Neural cell (in vitro differentiated cells): Measurements from ENCODE around the gene TOB1. TPM values are rescaled to one million over a fixed set of nuclear protein-coding genes. Genes with fewer than 3 reads are reported as not detected.
"Not testable (repeated sequence)": the region's sequence is repeated elsewhere in the genome, so short reads cannot be mapped to it uniquely, and the experiment has no call there.

Source experiments
- H2AFZ ChIP-seq: fragments of 200-600, 300-800 bp; sonication (generic), shearing (Covaris generic); 2 replicates; pipeline ENCODE4 v1.6.0; 2014; ENCODE audit warnings: low read depth, mild to moderate bottlenecking, antibody characterized with exemption, low read length, moderate library complexity
- H3F3A ChIP-seq: fragments of 200-600 bp; shearing (Covaris generic); 2 replicates; pipeline ENCODE4 v1.6.1; 2016; ENCODE audit warnings: mild to moderate bottlenecking, moderate library complexity, mixed read lengths, antibody characterized with exemption, low read length; ENCODE audit not compliant: insufficient read depth, poor library complexity, severe bottlenecking
- H3K27ac ChIP-seq: fragments of 200-600, 300-800 bp; sonication (generic), shearing (Covaris generic); 2 replicates; pipeline ENCODE4 v1.5.1; 2014; ENCODE audit warnings: mild to moderate bottlenecking, low read length, moderate library complexity
- H3K27me3 ChIP-seq: fragments of 300-800, 200-600 bp; sonication (generic), shearing (Covaris generic); 2 replicates; pipeline ENCODE4 v1.6.0; 2014; ENCODE audit warnings: mild to moderate bottlenecking, low read depth, low read length, moderate library complexity; ENCODE audit not compliant: insufficient read depth
- H3K36me3 ChIP-seq: fragments of 300-800, 200-600 bp; sonication (generic), shearing (Covaris generic); 2 replicates; pipeline ENCODE4 v1.5.1; 2014; ENCODE audit warnings: mild to moderate bottlenecking, antibody characterized with exemption, low read length, moderate library complexity; ENCODE audit not compliant: insufficient read depth
- H3K4me2 ChIP-seq: fragments of 300-800, 200-600 bp; sonication (generic), shearing (Covaris generic); 2 replicates; pipeline ENCODE4 v1.6.0; 2014; ENCODE audit warnings: mild to moderate bottlenecking, low read length
- H3K4me3 ChIP-seq: fragments of 300-800, 200-600 bp; sonication (generic), shearing (Covaris generic); 2 replicates; pipeline ENCODE4 v1.5.1; 2014; ENCODE audit warnings: mild to moderate bottlenecking, low read length, moderate library complexity
- H3K79me2 ChIP-seq: fragments of 200-600 bp; shearing (Covaris generic); replicated peaks from 2 replicates; pipeline ENCODE4 v1.6.0; 2014; ENCODE audit warnings: mild to moderate bottlenecking, low read length, moderate library complexity; ENCODE audit not compliant: insufficient read depth
- H3K9ac ChIP-seq: fragments of 300-800, 200-600 bp; sonication (generic), shearing (Covaris generic); 2 replicates; pipeline ENCODE4 v1.6.1; 2016; ENCODE audit warnings: mild to moderate bottlenecking, low read length, mixed read lengths
- H3K9me2 ChIP-seq: fragments of 200-600 bp; shearing (Covaris generic); 2 replicates; pipeline ENCODE4 v1.6.1; 2016; ENCODE audit warnings: mild to moderate bottlenecking, low read length, mixed read lengths; ENCODE audit not compliant: insufficient read depth
- H3K9me3 ChIP-seq: fragments of 200-600, 300-800 bp; sonication (generic), shearing (Covaris generic); 2 replicates; pipeline ENCODE4 v1.6.1; 2016; ENCODE audit warnings: mild to moderate bottlenecking, mixed run types, low read length, moderate library complexity, mixed read lengths
- H4K20me1 ChIP-seq: fragments of 200-600 bp; shearing (Covaris generic); 2 replicates; pipeline ENCODE4 v1.6.1; 2016; ENCODE audit warnings: mild to moderate bottlenecking, mixed run types; ENCODE audit not compliant: insufficient read depth
- EP300 ChIP-seq: fragments of 450-650 bp; conservative IDR thresholded peaks from 2 replicates; pipeline ENCODE4 v1.6.1; 2014; ENCODE audit warnings: antibody characterized with exemption, mild to moderate bottlenecking, moderate library complexity; ENCODE audit not compliant: poor library complexity, severe bottlenecking
- MXI1 ChIP-seq: fragments of 450-650 bp; conservative IDR thresholded peaks from 2 replicates; pipeline ENCODE4 v1.6.1; 2014; ENCODE audit warnings: antibody characterized with exemption, mild to moderate bottlenecking; ENCODE audit not compliant: poor library complexity, severe bottlenecking
- REST ChIP-seq: IDR thresholded peaks from 2 replicates; pipeline ENCODE4 v1.6.1; 2012; ENCODE audit warnings: borderline replicate concordance
- SMC3 ChIP-seq: fragments of 450-650 bp; conservative IDR thresholded peaks from 2 replicates; pipeline ENCODE4 v1.6.1; 2014; ENCODE audit warnings: antibody characterized with exemption, mild to moderate bottlenecking, moderate library complexity; ENCODE audit not compliant: poor library complexity
- TAF1 ChIP-seq: IDR thresholded peaks from 2 replicates; pipeline ENCODE4 v1.6.1; 2012; ENCODE audit warnings: low read depth
- polyA plus RNA-seq: library from polyadenylated mRNA; depleted of rRNA; stranded (reverse); fragments of >200 nt; gene quantifications from 2 replicates; pipeline ENCODE4 v1.2.3, GENCODE V29; 2014

TOB1 gene
- polyA plus RNA-seq, 1 donor from 2014 or later = 8.9 TPM

- Histone ChIP-seq H3K4me2 (no peak overlapping the region), H3K9me2 (no peaks in the 10 kb centered on the region), H3K9me3 (no peaks in the 10 kb centered on the region), H3K36me3 (no peaks in the 10 kb centered on the region), H3K27ac (no peak overlapping the region), H3K79me2 (no peaks in the 10 kb centered on the region), H2AFZ (no peak overlapping the region), H3K27me3 (no peaks in the 10 kb centered on the region), H3K9ac (no peak overlapping the region), H3K4me3 (no peak overlapping the region), H4K20me1 (no peaks in the 10 kb centered on the region), H3F3A (no peaks in the 10 kb centered on the region)
- no peak for TF ChIP-seq MXI1
- no peak for TF ChIP-seq REST
- no peak for TF ChIP-seq SMC3
These were observed 32.9 kb upstream of the TOB1 start for GRCh38 chr17:50899005-50899460.

GRCh38 chr17:50898369-50899004, 32.3 kb upstream of the TOB1 start:
- Histone ChIP-seq H3K36me3 (no peaks in the 10 kb centered on the region), H3K9me3 (no peaks in the 10 kb centered on the region), H3K4me3 (no peak overlapping the region), H3K27me3 (no peaks in the 10 kb centered on the region), H3K4me2 (no peak overlapping the region), H4K20me1 (no peaks in the 10 kb centered on the region), H3K9ac (no peak overlapping the region), H2AFZ (no peak overlapping the region), H3K27ac (no peak overlapping the region), H3K9me2 (no peaks in the 10 kb centered on the region), H3K79me2 (no peaks in the 10 kb centered on the region), H3F3A (no peaks in the 10 kb centered on the region)
- no peak for TF ChIP-seq EP300
- no peak for TF ChIP-seq TAF1

DNA sequence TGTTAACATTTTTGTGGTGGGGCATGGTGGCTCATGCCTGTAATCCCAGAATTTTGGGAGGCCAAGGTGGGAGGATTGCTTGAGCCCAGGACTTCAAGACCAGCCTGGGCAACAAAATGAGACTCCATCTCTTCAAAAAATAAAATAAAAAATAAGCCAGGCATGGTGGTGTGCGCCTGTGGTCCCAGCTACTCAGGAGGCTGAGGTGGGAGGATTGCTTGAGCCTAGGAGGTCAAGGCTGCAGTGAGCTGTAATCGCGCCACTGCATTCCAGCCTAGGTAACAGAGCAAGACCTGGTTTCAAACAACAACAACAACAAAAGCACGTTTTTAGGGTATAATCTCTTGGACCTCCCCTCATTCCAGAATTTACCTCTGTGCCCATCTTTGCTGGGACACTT, 28.4 kb upstream of the TOB1 start:
- H3K9ac ChIP-seq, H3F3A ChIP-seq, H3K9me2 ChIP-seq, H4K20me1 ChIP-seq, H3K4me3 ChIP-seq, H3K36me3 ChIP-seq, H2AFZ ChIP-seq, H3K27ac ChIP-seq, H3K27me3 ChIP-seq, H3K4me2 ChIP-seq, H3K79me2 ChIP-seq, H3K9me3 ChIP-seq: not testable (repeated sequence)
